GM19023 (cell line): ENCODE data around the gene PTPN7.
"Not testable (repeated sequence)": the region's sequence is repeated elsewhere in the genome, so short reads cannot be mapped to it uniquely, and the experiment has no call there.

Experiments used
- ATAC-seq: cut with Tn5 transposase; IDR thresholded peaks from one replicate; pipeline ENCODE4 v1.9.1; 2021; ENCODE audit warnings: mild to moderate bottlenecking, moderate library complexity; ENCODE audit not compliant: unreplicated experiment

The PTPN7 gene

DNA sequence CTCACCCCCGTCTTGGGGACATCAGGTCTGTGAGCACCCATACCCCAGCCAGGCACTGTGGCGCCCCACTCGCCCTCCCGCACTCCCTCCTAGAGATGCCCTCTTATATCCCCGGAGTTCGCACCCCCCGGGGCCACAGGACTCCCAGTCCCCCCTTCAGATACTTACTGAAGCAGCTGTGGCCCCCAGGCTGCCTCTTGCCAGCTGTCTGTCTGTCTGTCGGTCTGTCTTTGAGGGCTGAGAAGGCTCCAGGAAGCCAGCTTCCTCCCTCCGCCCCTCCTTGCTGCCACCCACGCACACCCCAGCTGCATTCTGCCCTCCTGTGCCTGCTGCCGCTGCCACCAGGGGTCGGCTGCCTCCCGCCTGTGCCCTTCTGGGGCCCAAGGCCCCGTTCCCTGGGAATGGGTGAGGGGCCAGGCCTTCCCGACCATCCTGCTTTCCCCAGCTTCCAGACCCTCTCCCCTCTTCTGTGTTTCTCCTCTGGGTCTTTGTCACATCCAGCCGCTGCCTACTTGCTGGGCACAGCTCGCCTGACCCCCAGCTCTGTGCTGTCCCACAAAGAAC lies at the start of gene PTPN7:
TSS of gene PTPN7 (minus strand) at position 226 of the 564 bp plus-strand sequence. CDS start 1,200 bp downstream, outside the sequence.
- peak; percentile 33 for ATAC-seq

GRCh38 chr1:202208351-202208857 lies 48.0 kb upstream of the PTPN7 start:
- no peak for ATAC-seq

DNA sequence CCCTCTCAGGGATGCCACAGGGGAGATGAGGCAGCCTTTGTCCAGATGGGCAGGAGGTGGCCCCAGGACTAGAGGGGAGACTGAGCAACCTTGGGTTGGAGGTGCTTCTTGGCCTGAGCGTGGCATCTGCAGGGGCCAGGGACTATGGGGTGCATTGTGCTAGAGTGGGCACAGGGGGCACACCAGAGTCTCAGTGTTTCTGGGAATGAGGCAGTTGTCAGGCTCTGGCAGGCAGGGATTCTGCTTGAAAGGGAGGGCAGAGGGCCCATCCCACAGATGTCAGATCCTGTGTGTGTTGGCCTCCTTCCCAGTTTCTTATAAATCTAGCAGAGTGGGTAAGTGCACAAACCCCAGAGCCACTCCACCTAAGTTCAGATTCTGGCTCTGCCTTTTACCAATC lies 46.9 kb upstream of the PTPN7 start:
- no peak for ATAC-seq

- no peak for ATAC-seq
Measured at GRCh38 chr1:202205523-202206190, 45.3 kb upstream of the PTPN7 start.

- no peak for ATAC-seq
Measured at GRCh38 chr1:202204065-202204464, 43.7 kb upstream of the PTPN7 start.

DNA sequence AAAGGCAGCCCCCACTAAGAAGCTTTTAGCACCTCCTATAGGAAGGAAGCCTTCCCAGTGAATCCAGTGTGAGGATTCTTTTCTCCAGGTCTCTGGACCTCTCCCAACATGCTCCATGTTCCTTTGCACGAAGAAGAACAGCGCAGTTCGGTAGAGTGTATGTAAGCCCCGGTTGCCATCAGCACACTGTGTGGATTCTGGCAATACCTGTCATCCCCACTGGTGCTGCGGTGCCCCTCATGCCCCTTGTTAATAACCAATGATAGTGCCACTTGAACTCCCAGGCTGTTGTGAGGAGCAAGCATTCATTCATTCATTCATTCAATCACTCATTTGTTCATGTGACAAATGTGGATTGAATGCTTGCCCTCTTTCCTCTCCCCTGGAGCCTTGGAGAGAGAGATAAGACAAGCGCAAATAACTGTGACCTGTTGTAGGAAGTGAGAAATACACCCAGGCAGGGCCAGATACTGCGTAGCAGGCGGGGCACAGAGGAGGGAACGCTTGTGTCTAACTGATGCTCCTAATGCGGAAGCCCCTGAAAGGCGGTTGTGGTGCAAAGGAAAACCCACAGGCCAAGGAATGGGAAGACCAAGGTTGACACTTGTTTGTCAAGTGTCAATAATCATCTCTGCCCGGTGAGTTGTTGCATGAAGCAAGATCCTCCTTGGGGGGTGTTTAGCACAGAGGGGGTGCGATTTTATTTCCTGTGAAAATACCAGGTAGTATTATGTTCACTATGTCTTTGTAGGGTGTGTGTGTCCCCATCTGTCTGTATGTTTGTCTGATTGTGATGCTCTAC lies 43.0 kb upstream of the PTPN7 start:
- no peak for ATAC-seq

- ATAC-seq: no peak
Measured at GRCh38 chr1:202202500-202203168, 42.2 kb upstream of the PTPN7 start.

- ATAC-seq: no peak
Measured at GRCh38 chr1:202201971-202202370, 41.6 kb upstream of the PTPN7 start.

GRCh38 chr1:202201266-202201665 lies 40.9 kb upstream of the PTPN7 start:
- ATAC-seq: no peak

DNA sequence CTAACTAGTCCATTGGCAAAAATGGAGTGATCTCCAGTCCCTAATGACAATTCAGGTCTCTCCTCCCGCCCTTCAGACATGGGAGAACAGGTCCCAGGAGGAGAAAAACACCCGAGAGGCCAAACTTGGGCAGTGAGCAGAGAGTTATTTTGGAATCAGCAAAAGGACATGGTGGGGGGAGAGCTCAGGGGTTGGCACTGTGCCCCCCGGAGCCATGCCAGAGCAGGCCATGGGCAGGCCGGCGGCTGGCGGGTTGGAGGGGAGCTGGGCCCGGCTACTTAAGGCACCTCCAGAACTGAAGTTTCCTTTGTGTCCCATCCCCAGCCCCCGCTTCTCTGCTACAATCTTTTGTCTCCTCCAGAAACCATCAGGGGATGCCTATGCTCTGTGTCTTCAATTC lies 40.3 kb upstream of the PTPN7 start:
- no peak for ATAC-seq

GRCh38 chr1:202200112-202200548 lies 39.7 kb upstream of the PTPN7 start:
- ATAC-seq: no peak

- no peak for ATAC-seq
Measured at GRCh38 chr1:202199040-202199889, 38.9 kb upstream of the PTPN7 start.

DNA sequence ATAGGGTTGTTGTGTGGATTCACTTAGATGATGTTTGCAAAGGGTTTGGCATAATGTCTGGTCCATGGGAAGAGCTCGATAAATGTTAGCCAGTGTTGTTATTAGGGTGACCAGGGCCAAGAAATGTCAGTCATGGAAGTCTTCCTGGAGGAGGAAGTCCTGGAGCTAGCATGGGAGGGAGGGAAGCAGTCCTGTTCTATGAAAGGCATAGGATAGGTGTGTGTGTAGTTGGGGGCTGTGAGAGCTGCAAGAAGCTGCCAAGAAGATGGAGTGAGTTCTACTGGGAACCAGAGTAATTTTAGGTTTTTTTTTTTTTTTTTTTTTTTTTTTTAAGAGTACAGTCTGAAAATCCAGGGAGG lies 37.9 kb upstream of the PTPN7 start:
- ATAC-seq: no peak

DNA sequence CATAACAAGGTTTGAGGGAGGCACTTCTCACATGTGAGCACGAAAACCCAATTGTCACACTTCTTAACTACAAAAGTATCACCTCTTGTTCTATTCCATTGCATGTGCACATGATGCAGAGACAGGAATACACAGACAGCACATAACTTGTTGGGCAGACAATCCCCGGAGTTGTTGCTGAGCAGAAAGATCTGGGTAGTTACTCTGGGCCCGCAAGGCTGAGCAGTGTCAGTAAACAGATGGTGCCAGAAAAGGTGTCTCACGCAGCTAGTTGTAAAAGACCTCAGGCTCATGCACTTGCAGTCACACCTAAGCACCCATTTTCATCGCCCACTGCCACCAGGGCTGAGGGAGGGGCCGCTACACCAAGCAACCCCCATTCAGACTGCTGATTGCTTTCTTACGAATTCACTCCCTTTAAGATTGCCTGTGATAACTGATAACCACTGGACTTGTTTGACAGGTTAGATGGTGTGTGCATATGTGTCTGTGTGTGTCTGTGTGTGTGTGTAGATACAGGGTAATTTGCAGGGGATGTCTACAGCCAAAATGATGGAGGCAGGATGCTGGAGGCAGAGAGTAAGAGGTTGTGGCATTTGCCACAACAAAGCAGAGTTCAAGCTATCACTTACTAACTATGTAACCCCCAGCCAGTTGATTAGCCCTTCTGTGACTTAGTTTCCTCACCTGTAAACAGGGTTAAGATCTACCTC lies 37.4 kb upstream of the PTPN7 start:
- ATAC-seq: no peak

- no peak for ATAC-seq
Measured at GRCh38 chr1:202194328-202194648, 33.9 kb upstream of the PTPN7 start.

DNA sequence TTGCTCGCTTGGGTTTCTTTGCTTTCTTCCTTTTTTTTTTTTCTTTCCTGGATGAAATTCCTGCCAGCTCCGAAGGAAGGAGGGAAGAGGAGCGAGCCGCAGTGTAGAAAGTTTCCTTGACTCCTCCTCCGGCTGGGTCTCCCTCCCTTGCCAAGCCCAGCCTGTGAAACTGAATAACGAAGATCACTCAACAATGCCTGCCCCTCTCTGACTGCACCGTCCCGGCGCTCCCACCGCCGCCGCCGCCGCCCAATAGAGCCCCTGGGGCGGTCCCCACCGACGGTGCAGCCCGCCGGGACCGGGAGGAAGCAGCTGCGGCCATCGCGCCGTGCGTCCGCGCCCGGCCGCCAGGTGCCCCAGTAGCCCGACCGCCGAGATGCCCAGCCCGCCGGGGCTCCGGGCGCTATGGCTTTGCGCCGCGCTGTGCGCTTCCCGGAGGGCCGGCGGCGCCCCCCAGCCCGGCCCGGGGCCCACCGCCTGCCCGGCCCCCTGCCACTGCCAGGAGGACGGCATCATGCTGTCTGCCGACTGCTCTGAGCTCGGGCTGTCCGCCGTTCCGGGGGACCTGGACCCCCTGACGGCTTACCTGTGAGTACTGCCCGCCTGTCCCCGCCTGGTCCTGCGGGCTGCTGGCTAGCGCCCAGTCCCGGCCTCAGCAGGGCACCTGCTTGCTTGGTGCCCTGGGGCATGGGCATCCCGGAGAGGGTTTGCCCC lies 33.4 kb upstream of the PTPN7 start, which contains the start of gene LGR6:
TSS of gene LGR6 (plus strand) at position 186 of the 714 bp plus-strand sequence. CDS start at position 377, 191 bp downstream.
- no peak for ATAC-seq

- ATAC-seq: no peak
Measured at GRCh38 chr1:202192770-202193613, 32.6 kb upstream of the PTPN7 start.

DNA sequence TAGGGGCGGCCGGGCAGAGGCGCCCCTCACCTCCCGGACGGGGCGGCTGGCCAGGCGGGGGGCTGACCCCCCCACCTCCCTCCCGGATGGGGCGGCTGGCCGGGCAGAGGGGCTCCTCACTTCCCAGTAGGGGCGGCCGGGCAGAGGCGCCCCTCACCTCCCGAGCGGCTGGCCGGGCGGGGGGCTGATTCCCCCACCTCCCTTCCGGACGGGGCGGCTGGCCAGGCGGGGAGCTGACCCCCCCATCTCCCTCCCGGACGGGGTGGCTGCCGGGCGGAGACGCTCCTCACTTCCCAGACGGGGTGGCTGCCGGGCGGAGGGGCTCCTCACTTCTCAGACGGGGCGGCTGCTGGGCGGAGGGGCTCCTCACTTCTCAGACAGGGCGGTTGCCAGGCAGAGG lies 31.0 kb upstream of the PTPN7 start:
- ATAC-seq: not testable (repeated sequence)
